ENCODE measurements around the gene SNAI3.

GRCh38 chr16:88731699-88732098 is 45.4 kb upstream of the SNAI3 start:
- no peak for TF ChIP-seq EP300 (IDR thresholded peaks at IDR 0.05; ENCODE audit: borderline replicate concordance in 1 of 2, low read depth in 2 of 2, low read length in 2 of 2)
- no peak for TF ChIP-seq SP2 (IDR thresholded peaks at IDR 0.05; ENCODE audit: low read length)
- TF ChIP-seq CTCF (IDR thresholded peaks at IDR 0.05; ENCODE audit: control extremely low read depth in 1 of 3, insufficient read depth in 1 of 3, low read depth in 1 of 3, low read length in 3 of 3), result no peak
- TF ChIP-seq BCL11A (IDR thresholded peaks at IDR 0.05; ENCODE audit: low read depth in 2 of 2, low read length in 2 of 2), result no peak
- no peak for TF ChIP-seq GTF2F1 (IDR thresholded peaks at IDR 0.05; ENCODE audit: borderline replicate concordance, low read depth, low read length)
- no peak for TF ChIP-seq EGR1 (IDR thresholded peaks at IDR 0.05; ENCODE audit: borderline replicate concordance, low read depth, low read length)
- TF ChIP-seq HDAC6 (IDR thresholded peaks at IDR 0.05; ENCODE audit: low read depth, low read length), result no peak
- no peak for TF ChIP-seq MAFK (IDR thresholded peaks at IDR 0.05; ENCODE audit: low read depth, low read length)
- no peak for TF ChIP-seq TBP (IDR thresholded peaks at IDR 0.05; ENCODE audit: low read depth, low read length)
- no peak for TF ChIP-seq YY1 (IDR thresholded peaks at IDR 0.05; ENCODE audit: low read depth, low read length)
- no peak for TF ChIP-seq ZNF274 (IDR thresholded peaks at IDR 0.05; ENCODE audit: borderline replicate concordance, extremely low read depth, low read length)
- TF ChIP-seq CREB1 (IDR thresholded peaks at IDR 0.05), result no peak
- no peak for TF ChIP-seq ATF3 (IDR thresholded peaks at IDR 0.05; ENCODE audit: insufficient read depth, low read depth, low read length)
- TF ChIP-seq RAD21 (IDR thresholded peaks at IDR 0.05 in 1 of 2, conservative IDR thresholded peaks at IDR 0.05 in 1 of 2; ENCODE audit: low read depth in 2 of 2, low read length in 2 of 2), result no peak

All from H1 (cell line).